Stomach (tissue), 9 donors: ENCODE data around the gene DOCK4. TPM values are rescaled to one million over a fixed set of nuclear protein-coding genes. Genes with fewer than 3 reads are reported as not detected.

Experiments
- DNase-seq, 2 donors: peaks; one replicate each; pipeline versions ENCODE4 v3.0.0 to v3.0.0-alpha.2; 2013 to 2019
- H3K27ac ChIP-seq, 5 donors: fragments of 200-600 bp in 4 of 5; sonication (generic) in 4 of 5; one replicate each; pipeline ENCODE4 v1.5.1; 2013 to 2019; ENCODE audit warnings: mild to moderate bottlenecking in 1 of 5, moderate library complexity in 1 of 5
- H3K27me3 ChIP-seq, 3 donors: fragments of 200-600 bp; sonication (generic); one replicate each; pipeline ENCODE4 v1.5.1; 2017 to 2019; ENCODE audit warnings: mixed run types in 1 of 3
- H3K36me3 ChIP-seq, 4 donors: fragments of 200-600 bp; sonication (generic); 1 replicate in 3 of 4; 2 replicates in 1 of 4; pipeline ENCODE4 v1.5.1; 2016 to 2019
- H3K4me1 ChIP-seq, 4 donors: fragments of 200-600 bp; sonication (generic); one replicate each; pipeline ENCODE4 v1.5.1; 2016 to 2019
- H3K4me3 ChIP-seq, 4 donors: fragments of 200-600 bp; sonication (generic) in 3 of 4; one replicate each; pipeline ENCODE4 v1.5.1; 2016 to 2019; ENCODE audit warnings: mild to moderate bottlenecking in 1 of 4
- H3K9me3 ChIP-seq, 4 donors: fragments of 200-600 bp; sonication (generic); one replicate each; pipeline ENCODE4 v1.5.1; 2016 to 2019
- EP300 ChIP-seq: sonication (generic); formaldehyde crosslinking; IDR thresholded peaks from one replicate; pipeline ENCODE4 v1.6.1; 2017; ENCODE audit warnings: antibody characterized with exemption
- POLR2A ChIP-seq, 4 donors: fragments of 450-650 bp; IDR thresholded peaks; one replicate each; pipeline ENCODE4 v1.6.1; 2016; ENCODE audit warnings: antibody characterized with exemption in 4 of 4, control low read depth in 2 of 4, mild to moderate bottlenecking in 1 of 4, moderate library complexity in 1 of 4
- POLR2AphosphoS5 ChIP-seq, 3 donors: sonication (generic); formaldehyde crosslinking; IDR thresholded peaks; one replicate each; pipeline ENCODE4 v1.6.1; 2016; ENCODE audit warnings: antibody characterized with exemption in 3 of 3
- WGBS, 5 donors: extraction: QIAGEN DNeasy Blood & Tissue Kit in 3 of 5; methylation state at CpG; one replicate each; pipeline versions ENCODE4 v1.1.5 to v1.1.7; 2013 to 2018; 5-methylcytosine and 5-hydroxymethylcytosine counted together
- intact Hi-C: fragments of 100-400 bp; cut with DNase I; formaldehyde crosslinking; loops from one replicate; pipeline ENCODE4 v1.15.1; 2023; ENCODE audit warnings: low total_unique reads
- polyA plus RNA-seq, 3 donors: library from polyadenylated mRNA; stranded (reverse); fragments of 200-250 nt; gene quantifications; one replicate each; pipeline ENCODE4 v1.2.3, GENCODE V29; 2013
- total RNA-seq, 5 donors: library from RNA; depleted of rRNA; stranded (reverse); fragments of >200 nt; gene quantifications; one replicate each; pipeline versions ENCODE4 v1.1.0 to v1.2.3, GENCODE V29; 2014 to 2016
- TF ChIP-seq, protein P1 (sequence below), 7 experiments: fragments of 450-650 bp in 4 of 7; fragments of 200-600 bp in 3 of 7; sonication (generic) in 3 of 7; IDR thresholded peaks; one replicate each; pipeline ENCODE4 v1.5.1; 2016 to 2019; ENCODE audit warnings: antibody characterized with exemption in 7 of 7, control low read depth in 2 of 7, mild to moderate bottlenecking in 1 of 7
- donor health status: healthy with polysubstance abuse.
- donor health status: Bipolar disorder and iron deficiency.
- donor health status: healthy.

The DOCK4 gene
- total and polyA plus RNA-seq, 8 donors: 1.1 to 54.9 (median 16.4) TPM

DNA sequence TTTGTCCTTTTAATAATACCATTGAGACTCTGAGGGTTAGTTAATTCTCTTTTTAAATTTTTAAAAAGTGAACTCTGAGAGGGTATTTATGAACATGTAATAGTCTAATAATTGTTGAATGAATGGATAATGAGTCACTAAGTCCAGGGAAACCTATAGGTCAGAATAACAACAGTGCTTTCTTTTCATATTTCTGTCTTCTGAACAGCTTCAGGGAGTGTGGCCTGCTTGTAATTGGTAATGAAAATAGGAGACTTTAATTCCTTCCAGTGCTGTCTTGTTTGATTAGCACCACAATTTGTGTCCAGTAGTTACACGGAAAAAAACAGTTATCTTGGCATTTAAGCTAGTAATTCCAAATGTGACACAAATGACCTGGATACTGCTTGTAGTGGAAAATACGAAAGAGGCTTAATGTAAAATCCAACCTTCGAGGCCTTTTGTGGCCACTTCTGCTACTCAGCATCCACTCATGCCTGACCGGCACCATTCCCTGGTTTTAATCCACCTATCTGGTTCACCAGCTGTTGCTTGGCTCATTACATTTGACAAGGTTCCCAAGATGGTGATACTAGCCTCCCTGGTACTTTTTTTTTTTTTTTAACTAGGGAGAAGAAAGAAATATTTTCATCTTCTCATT lies 494.7 kb downstream of the DOCK4 start:
- Histone ChIP-seq H3K36me3 (no peaks in the 10 kb centered on the region), H3K27ac (no peak overlapping the region), H3K4me3 (no peak overlapping the region), H3K4me1 (no peaks in the 10 kb centered on the region), H3K27me3 (no peaks in the 10 kb centered on the region), H3K9me3 (peaks cover 0 to 2% (median 0%) of the 10 kb centered on the region in 4 donors)
- no peak for DNase-seq
- WGBS, 5 donors: 76 to 89% (median 85%) methylated on average over 4 of the region's 4 CpGs
- no peak for TF ChIP-seq POLR2A (IDR thresholded peaks at IDR 0.05)
- no peak for TF ChIP-seq POLR2AphosphoS5 (IDR thresholded peaks at IDR 0.05)
- TF ChIP-seq, protein P1, sequence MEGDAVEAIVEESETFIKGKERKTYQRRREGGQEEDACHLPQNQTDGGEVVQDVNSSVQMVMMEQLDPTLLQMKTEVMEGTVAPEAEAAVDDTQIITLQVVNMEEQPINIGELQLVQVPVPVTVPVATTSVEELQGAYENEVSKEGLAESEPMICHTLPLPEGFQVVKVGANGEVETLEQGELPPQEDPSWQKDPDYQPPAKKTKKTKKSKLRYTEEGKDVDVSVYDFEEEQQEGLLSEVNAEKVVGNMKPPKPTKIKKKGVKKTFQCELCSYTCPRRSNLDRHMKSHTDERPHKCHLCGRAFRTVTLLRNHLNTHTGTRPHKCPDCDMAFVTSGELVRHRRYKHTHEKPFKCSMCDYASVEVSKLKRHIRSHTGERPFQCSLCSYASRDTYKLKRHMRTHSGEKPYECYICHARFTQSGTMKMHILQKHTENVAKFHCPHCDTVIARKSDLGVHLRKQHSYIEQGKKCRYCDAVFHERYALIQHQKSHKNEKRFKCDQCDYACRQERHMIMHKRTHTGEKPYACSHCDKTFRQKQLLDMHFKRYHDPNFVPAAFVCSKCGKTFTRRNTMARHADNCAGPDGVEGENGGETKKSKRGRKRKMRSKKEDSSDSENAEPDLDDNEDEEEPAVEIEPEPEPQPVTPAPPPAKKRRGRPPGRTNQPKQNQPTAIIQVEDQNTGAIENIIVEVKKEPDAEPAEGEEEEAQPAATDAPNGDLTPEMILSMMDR (IDR thresholded peaks at IDR 0.05): no peak
- no peak for TF ChIP-seq EP300
- intact Hi-C loops: no loop called here

DNA sequence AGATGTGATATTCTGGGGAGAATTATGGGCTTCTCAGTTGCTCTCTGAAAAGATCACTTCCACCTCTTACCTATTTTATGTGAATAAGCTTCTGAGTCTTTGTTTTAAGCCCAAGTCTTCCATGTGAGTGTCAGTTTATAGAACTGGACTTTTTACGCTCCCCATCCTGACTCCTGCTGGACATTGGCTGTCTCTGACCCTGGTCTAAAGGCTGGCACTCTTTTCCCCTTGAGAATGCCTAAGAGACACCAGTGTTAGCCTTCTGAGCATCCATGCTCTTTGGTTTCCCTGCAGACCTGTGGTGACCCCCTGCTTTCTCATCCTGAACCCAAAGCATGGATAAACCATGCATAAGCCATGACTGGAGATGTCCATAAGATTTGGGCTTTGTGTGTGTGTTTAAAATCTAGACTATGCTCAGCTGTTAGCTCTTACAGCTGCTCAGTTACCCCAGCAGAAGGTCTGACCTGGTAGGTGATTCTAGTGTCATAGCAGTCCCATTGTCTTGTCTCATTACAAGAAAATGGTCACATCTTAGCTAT lies 495.3 kb downstream of the DOCK4 start:
- no peaks in the 10 kb centered on the region for H3K36me3 ChIP-seq
- TF ChIP-seq EP300 (no peak), POLR2AphosphoS5 (IDR thresholded peaks at IDR 0.05) (no peak), POLR2A (IDR thresholded peaks at IDR 0.05) (no peak)
- TF ChIP-seq, protein P1 (IDR thresholded peaks at IDR 0.05): no peak
- H3K4me3 ChIP-seq: no peak overlapping the region
- intact Hi-C loops: no loop called here
- no peaks in the 10 kb centered on the region for H3K27me3 ChIP-seq
- H3K27ac ChIP-seq: no peak overlapping the region
- no peak for DNase-seq
- no peaks in the 10 kb centered on the region for H3K4me1 ChIP-seq
- H3K9me3 ChIP-seq: peaks cover 0 to 8% (median 2%) of the 10 kb centered on the region in 4 donors
- 79 to 100% (median 92%) methylated on average over 1 of the region's 1 CpG for WGBS, 5 donors

DNA sequence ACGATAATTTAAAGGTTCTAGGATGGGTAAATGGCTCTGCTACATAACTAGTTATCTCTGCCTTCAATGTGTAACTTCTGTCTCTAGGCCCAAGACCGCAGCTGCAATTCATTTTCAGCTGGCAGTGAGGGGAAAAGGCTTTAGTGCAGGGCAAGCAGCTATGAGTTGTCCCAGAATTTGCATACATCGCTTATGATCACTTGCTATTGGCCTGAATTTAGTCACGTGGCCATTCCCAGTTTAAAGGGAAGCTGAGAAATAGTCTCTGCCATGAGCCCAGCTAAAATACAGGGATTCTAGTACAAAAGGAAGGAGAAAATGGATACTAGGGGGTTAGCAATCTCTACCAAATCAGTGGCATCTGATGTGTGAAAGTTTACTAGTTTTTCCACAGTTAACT lies 498.1 kb downstream of the DOCK4 start:
- H3K9me3 ChIP-seq: peaks cover 0 to 17% (median 13%) of the 10 kb centered on the region in 4 donors
- H3K27me3 ChIP-seq: no peaks in the 10 kb centered on the region
- H3K4me1 ChIP-seq: no peaks in the 10 kb centered on the region
- intact Hi-C loops: no loop called here
- WGBS, 5 donors: 79 to 86% (median 83%) methylated on average over 4 of the region's 4 CpGs
- no peak for TF ChIP-seq EP300
- no peak for TF ChIP-seq POLR2AphosphoS5 (IDR thresholded peaks at IDR 0.05)
- TF ChIP-seq POLR2A (IDR thresholded peaks at IDR 0.05): no peak
- TF ChIP-seq, protein P1 (IDR thresholded peaks at IDR 0.05): no peak
- H3K36me3 ChIP-seq: no peaks in the 10 kb centered on the region
- no peak overlapping the region for H3K27ac ChIP-seq
- no peak overlapping the region for H3K4me3 ChIP-seq
- no peak for DNase-seq

DNA sequence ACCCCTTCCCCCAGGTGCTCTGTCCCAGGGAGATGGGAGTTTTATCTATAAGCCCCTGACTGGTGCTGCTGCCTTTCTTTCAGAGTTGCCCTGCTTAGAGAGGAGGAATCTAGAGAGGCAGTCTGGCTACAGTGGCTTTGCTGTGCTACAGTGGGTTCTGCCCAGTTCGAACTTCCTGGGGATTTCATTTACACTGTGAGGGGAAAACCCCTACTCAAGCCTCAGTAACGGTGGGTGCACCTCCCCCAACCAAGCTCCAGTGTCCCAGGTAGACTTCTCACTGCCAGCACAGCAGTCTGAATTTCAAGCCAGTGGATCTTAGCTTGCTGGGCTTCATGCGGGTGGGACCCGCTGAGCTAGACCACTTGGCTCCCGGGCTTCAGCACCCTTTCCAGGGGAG lies 500.4 kb downstream of the DOCK4 start:
- Histone ChIP-seq H3K27ac (no peak overlapping the region), H3K27me3 (no peaks in the 10 kb centered on the region), H3K4me3 (no peak overlapping the region), H3K9me3 (peaks cover 0 to 17% (median 13%) of the 10 kb centered on the region in 4 donors), H3K36me3 (no peaks in the 10 kb centered on the region), H3K4me1 (no peaks in the 10 kb centered on the region)
- intact Hi-C loops: no loop called here
- WGBS, 5 donors: 84 to 98% (median 90%) methylated on average over 4 to 5 of the region's 5 CpGs
- DNase-seq: no peak
- TF ChIP-seq POLR2A (IDR thresholded peaks at IDR 0.05) (no peak), EP300 (no peak), POLR2AphosphoS5 (IDR thresholded peaks at IDR 0.05) (no peak)
- TF ChIP-seq, protein P1 (IDR thresholded peaks at IDR 0.05): no peak
